ENCODE results near the gene KCNQ5. TPM values are rescaled to one million over a fixed set of nuclear protein-coding genes. Genes with fewer than 3 reads are reported as not detected.

KCNQ5 gene
- total RNA-seq, 1 experiment from 2014 or later = 9.4 TPM

DNA sequence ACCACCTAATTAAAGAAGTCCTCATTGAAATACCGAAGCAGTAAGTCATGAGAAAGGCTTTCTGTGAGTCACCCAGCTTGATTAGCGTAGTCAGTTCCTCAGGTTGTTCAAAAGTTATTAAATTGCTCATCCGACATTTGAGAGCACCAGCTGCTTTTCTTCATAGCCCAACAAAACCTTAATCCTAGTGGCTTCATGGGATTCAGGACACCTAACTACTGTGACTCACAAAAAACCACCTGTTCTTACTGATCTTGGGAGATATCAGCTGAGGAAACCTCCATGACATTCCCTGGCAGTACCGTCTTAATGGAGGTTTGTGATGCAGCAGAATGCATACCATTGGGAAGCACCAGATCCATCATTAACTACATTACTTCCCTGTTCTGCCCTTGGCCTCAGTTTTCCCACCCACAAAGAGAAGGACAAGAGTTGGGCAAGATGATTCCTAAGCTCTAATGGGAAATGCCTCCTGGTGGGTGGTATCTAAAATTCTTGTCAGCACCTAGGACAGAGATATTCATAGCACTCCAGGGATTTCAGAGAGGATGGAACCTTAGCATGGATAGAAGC lies 499.6 kb downstream of the KCNQ5 start:
- H3K4me1 ChIP-seq (ENCODE audit: control insufficient read depth, insufficient read depth, low read length) = no peaks in the 10 kb centered on the region
- no peak for ATAC-seq
- no peak overlapping the region for H3K4me3 ChIP-seq (ENCODE audit: low read depth in 2 of 2, low read length in 2 of 2)
- intact Hi-C loops (cut with micrococcal nuclease; ENCODE audit: unreplicated experiment) = no loop called here
- H3K36me3 ChIP-seq (ENCODE audit: control insufficient read depth, insufficient read depth, low read length) = no peaks in the 10 kb centered on the region
- DNase-seq (ENCODE audit: low read depth, low spot score) = no peak
- ChIA-PET CTCF (no interaction called here), POLR2A (no interaction called here)
- H3K9me3 ChIP-seq (ENCODE audit: control insufficient read depth, insufficient read depth, low read depth, low read length) = no peaks in the 10 kb centered on the region
- BruUV-seq (replicated peaks) = no TSS peak
- H3K27me3 ChIP-seq (ENCODE audit: control insufficient read depth, insufficient read depth, low read length) = no peaks in the 10 kb centered on the region
- H3K27ac ChIP-seq (ENCODE audit: low read length) = no peak overlapping the region
- TF ChIP-seq, protein P1, sequence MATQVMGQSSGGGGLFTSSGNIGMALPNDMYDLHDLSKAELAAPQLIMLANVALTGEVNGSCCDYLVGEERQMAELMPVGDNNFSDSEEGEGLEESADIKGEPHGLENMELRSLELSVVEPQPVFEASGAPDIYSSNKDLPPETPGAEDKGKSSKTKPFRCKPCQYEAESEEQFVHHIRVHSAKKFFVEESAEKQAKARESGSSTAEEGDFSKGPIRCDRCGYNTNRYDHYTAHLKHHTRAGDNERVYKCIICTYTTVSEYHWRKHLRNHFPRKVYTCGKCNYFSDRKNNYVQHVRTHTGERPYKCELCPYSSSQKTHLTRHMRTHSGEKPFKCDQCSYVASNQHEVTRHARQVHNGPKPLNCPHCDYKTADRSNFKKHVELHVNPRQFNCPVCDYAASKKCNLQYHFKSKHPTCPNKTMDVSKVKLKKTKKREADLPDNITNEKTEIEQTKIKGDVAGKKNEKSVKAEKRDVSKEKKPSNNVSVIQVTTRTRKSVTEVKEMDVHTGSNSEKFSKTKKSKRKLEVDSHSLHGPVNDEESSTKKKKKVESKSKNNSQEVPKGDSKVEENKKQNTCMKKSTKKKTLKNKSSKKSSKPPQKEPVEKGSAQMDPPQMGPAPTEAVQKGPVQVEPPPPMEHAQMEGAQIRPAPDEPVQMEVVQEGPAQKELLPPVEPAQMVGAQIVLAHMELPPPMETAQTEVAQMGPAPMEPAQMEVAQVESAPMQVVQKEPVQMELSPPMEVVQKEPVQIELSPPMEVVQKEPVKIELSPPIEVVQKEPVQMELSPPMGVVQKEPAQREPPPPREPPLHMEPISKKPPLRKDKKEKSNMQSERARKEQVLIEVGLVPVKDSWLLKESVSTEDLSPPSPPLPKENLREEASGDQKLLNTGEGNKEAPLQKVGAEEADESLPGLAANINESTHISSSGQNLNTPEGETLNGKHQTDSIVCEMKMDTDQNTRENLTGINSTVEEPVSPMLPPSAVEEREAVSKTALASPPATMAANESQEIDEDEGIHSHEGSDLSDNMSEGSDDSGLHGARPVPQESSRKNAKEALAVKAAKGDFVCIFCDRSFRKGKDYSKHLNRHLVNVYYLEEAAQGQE (IDR thresholded peaks at IDR 0.05; ENCODE audit: insufficient read depth in 1 of 2, low read depth in 2 of 2, low read length in 1 of 2) = peak; percentile 64 to 84; a peak in 3 of 4 replicates
- TF ChIP-seq POLR2AphosphoS5 (IDR thresholded peaks at IDR 0.05; ENCODE audit: low read depth, low read length) = no peak
- TF ChIP-seq TCF7L2 (IDR thresholded peaks at IDR 0.05; ENCODE audit: low read depth, low read length) = no peak
- in situ Hi-C loops (cut with HindIII; ENCODE audit: low pct_unique_long_range_greater_than_20kb, low sequenced_read_pairs) = no loop called here

DNA sequence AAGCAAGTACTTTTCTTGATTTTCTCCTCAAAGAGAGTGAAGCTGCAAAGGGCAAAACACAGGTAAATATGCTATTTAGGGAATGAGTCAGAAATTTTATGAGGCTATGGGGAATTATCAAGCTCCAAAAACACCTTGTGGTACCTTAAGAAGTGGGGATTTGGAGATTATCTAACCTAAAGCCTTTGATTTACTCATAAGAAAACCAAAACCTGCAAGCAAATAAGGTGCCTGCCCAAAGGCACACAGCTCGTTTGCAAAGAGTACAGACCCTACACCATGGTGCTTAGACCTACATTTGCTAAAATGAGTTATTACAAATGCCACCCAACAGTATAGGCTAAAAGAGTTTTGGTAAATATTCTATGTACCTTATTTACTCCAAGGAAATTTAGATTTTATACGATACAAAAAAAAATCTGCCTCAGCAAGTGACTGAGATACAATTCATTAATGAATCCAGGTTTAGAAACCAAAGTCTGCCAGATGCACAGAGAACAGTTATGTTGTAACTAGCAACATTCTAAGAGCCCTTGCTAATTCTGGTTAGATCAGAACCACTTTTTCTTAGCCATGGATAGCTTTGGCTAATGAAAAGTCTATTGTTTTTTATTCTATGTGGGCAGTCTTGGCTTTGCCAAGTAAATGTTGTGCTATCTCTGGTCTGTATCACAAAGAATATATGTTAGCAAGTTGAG lies 501.9 kb downstream of the KCNQ5 start:
- no TSS peak for BruUV-seq (replicated peaks)
- no peak overlapping the region for H3K27ac ChIP-seq (ENCODE audit: low read length)
- H3K4me3 ChIP-seq (ENCODE audit: low read depth in 2 of 2, low read length in 2 of 2) = no peak overlapping the region
- H3K36me3 ChIP-seq (ENCODE audit: control insufficient read depth, insufficient read depth, low read length) = no peaks in the 10 kb centered on the region
- in situ Hi-C loops (cut with HindIII; ENCODE audit: low pct_unique_long_range_greater_than_20kb, low sequenced_read_pairs) (no loop called here), intact Hi-C loops (cut with micrococcal nuclease; ENCODE audit: unreplicated experiment) (no loop called here)
- POLR2A ChIA-PET = no interaction called here
- no peaks in the 10 kb centered on the region for H3K27me3 ChIP-seq (ENCODE audit: control insufficient read depth, insufficient read depth, low read length)
- H3K9me3 ChIP-seq (ENCODE audit: control insufficient read depth, insufficient read depth, low read depth, low read length) = no peaks in the 10 kb centered on the region
- no peak for TF ChIP-seq POLR2AphosphoS5 (IDR thresholded peaks at IDR 0.05; ENCODE audit: low read depth, low read length)
- no peak for TF ChIP-seq SIN3A (IDR thresholded peaks at IDR 0.05; ENCODE audit: borderline replicate concordance, insufficient read depth, low read depth, low read length)
- TF ChIP-seq, protein P2, sequence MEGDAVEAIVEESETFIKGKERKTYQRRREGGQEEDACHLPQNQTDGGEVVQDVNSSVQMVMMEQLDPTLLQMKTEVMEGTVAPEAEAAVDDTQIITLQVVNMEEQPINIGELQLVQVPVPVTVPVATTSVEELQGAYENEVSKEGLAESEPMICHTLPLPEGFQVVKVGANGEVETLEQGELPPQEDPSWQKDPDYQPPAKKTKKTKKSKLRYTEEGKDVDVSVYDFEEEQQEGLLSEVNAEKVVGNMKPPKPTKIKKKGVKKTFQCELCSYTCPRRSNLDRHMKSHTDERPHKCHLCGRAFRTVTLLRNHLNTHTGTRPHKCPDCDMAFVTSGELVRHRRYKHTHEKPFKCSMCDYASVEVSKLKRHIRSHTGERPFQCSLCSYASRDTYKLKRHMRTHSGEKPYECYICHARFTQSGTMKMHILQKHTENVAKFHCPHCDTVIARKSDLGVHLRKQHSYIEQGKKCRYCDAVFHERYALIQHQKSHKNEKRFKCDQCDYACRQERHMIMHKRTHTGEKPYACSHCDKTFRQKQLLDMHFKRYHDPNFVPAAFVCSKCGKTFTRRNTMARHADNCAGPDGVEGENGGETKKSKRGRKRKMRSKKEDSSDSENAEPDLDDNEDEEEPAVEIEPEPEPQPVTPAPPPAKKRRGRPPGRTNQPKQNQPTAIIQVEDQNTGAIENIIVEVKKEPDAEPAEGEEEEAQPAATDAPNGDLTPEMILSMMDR (IDR thresholded peaks at IDR 0.05) = no peak
- TF ChIP-seq, protein P1 (IDR thresholded peaks at IDR 0.05; ENCODE audit: insufficient read depth in 1 of 2, low read depth in 2 of 2, low read length in 1 of 2) = no peak
- TF ChIP-seq TCF7L2 (IDR thresholded peaks at IDR 0.05; ENCODE audit: low read depth, low read length) = no peak
- no peaks in the 10 kb centered on the region for H3K4me1 ChIP-seq (ENCODE audit: control insufficient read depth, insufficient read depth, low read length)
- no peak for DNase-seq (ENCODE audit: low read depth, low spot score)
- CTCF ChIA-PET = no interaction called here
- ATAC-seq = no peak

All from Panc1 (cell line).